Activated naive CD4-positive, alpha-beta T cell treated with anti-CD3 and anti-CD28 coated beads, Interleukin-2, amount 50 U/mL, for 16 hours (primary cell): ENCODE data around the gene DGCR6.
A peak's percentile ranks its signal among the peaks of the same experiment; 100 is the strongest.
"Not testable (repeated sequence)": the region's sequence is repeated elsewhere in the genome, so short reads cannot be mapped to it uniquely, and the experiment has no call there.

Experiments used
- DNase-seq: peaks from one replicate; pipeline ENCODE4 v3.0.0-alpha.2; 2020

The DGCR6 gene

DNA sequence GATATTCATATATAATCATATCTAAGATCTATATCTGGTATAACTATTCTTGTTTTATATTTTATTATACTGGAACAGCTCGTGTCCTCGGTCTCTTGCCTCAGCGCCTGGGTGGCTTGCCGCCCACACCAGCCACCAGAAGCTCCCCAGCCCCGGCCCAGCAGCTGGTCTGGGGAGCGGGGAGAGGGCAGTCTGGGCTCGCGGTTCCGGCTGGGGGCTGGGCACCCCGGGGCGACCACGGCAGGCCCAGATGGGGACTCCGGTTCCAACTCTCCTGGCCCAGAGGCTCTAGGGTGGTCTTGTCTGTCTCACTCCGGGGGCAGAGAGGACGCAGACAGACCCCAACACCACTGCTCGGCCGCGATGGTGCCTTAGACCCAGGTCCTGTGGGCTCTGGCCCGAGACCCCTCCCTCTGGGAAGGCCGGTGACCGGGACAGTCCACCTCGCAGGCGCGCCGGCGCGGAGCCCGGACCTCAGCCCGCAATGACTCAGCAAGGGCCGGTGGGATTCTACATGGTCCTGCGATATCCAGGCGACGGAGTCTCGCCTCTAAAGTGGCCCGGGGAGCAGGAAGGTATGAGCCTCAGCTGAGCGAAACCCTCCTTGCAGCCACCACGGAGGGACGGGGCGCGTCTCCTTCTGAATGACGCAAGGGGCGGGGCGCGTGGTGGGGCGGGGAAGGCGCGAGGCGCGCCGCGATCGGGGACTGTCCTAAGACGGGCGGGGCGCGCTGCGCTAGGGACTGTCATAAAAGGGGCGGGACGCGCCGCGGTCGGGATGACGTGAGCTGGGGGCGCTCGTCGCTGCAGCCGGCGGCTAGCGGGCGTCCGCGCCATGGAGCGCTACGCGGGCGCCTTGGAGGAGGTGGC, at the start of gene DGCR6:
DGCR6 (plus strand) TSS at position 781 of the 870 bp plus-strand sequence; CDS start at position 836, 55 bp downstream.
- DNase-seq = no peak

DNA sequence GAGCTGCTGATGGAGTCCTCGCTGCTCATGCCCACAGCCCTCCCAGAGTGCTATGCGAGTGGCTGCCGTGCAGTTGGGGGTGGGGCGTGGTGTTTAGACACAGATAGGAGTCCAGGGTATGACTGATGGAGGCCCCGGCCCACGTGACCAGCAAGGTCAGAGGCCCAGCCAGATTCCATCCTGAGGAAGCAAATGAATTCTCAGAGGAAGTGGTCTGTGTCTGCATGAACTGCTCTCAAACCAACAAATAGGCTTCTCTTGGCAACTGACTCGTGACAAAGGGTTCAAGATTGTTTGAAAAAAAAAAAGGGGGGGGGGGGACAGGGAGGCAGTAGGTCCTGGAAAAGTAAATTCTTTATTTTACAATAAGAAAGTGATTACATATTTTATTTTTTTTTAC, 46.8 kb upstream of the DGCR6 start:
- DNase-seq = not testable (repeated sequence)

DNA sequence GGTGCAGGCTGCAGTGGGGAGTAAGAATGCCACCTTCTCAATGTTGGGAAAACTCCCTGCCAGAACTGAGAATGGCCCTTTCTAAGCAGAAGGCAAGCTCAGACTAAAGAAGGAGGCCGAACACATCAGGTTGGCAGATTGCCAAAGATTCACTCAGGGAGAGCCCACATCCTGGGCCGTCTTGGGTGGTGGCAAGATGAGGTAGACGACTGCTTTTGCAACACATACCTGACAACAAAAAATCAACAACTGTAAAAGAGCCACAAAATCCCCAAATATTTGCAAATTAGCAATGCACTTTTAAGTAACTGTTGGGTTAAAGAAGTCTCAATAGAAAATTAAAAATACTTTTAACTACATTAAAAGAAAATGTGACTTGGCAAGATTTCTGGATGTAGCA, 24.9 kb upstream of the DGCR6 start:
- peak; percentile 14 for DNase-seq

DNA sequence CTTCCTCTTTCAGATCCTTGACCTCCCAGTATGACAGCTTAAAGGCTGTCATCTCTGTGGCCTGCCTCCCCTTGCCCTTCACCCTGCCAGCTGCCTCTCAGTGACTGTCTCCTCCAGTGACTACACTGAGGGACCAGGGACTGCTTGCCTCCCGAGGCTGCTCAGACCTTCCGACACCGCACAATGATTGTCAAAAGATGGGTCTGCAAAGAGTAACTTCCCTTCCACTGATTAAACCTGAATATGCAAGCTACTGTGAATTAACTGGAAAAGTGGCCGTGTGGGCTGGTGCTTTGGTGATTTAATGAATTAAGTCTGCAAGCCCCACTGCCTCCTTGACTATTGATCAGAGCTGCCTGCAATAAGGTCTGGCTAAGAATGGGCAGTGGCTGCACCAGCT, 21.7 kb upstream of the DGCR6 start:
- peak; percentile 1 for DNase-seq

DNA sequence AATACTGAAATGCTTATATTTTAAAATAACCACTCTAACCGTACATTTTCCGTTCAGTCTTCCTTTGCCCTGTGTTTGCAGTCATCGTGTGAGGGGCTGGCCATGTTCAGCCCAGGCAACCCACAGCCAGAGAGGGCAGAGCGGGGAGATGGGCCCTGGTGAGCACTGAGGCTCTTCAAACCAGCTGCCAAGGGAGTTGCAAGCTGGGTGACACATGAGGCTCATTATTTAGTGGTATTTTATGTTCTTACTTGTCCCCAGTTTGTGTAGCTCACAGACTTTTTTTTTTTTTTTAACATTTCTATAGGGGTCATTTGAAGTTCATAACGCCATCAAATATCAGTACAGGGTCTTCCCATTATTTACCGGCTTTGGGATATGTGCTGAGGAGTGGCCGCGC, 18.0 kb upstream of the DGCR6 start:
- no peak for DNase-seq

DNA sequence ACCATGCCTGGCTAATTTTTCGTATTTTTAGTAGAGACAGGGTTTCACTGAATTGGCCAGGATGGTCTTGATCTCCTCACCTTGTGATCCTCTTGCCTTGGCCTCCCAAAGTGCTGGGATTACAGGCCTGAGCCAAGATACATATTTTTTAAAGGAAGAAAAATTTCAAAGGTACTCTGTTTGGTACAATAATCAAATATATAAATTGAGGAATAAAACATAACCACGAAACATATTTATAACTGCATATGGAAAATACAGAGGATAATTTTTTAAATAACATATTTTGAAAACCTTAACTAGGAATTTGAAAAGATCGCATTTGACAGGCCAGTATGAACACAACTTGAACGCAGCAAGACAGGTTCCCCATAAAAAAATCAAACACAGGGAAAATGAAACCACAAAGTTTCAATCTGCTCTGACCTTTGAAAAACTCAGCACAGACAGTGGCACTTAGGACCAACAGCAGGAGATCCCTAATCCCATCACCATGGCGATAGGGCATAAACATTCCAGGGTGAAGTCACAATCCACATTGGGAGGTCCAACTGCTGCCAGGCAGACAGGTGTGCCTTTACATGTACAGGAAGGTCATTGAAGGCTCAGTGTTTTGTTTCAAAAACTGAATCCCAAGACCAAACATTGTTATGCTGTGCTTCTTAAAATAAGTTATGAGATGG, 15.5 kb upstream of the DGCR6 start:
- not testable (repeated sequence) for DNase-seq

DNA sequence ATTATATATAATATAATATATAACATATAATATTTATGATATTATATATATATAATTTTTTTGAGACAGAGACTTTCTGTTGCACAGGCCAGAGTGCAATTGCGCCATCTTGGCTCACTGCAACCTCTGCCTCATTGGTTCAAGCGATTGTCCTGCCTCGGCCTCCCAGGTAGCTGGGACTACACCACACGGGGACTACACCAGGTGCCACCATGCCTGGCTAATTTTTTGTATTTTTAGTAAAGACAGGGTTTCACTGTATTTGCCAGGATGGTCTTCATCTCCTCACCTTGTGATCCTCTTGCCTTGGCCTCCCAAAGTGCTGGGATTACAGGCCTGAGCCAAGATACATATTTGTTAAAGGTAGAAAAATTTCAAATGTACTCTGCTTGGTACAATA, 12.3 kb upstream of the DGCR6 start:
- not testable (repeated sequence) for DNase-seq

DNA sequence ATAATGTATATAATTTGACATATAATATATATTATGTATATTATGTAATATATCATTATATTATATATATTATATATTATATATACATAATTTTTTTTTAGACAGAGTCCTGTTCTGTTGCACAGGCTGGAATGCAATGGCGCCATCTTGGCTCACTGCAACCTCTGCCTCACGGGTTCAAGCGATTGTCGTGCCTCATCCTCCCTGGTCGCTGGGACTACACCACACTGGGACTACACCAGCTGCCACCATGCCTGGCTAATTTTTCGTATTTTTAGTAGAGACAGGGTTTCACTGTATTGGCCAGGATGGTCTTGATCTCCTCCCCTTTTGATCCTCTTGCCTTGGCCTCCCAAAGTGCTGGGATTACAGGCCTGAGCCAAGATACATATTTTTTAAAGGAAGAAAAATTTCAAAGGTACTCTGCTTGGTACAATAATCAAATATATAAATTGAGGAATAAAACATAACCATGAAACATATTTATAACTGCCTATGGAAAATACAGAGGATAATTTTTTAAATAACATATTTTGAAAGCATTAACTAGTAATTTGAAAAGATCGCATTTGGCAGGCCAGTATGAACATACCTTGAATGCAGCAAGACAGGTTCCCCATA, 10.0 kb upstream of the DGCR6 start:
- DNase-seq = not testable (repeated sequence)

DNA sequence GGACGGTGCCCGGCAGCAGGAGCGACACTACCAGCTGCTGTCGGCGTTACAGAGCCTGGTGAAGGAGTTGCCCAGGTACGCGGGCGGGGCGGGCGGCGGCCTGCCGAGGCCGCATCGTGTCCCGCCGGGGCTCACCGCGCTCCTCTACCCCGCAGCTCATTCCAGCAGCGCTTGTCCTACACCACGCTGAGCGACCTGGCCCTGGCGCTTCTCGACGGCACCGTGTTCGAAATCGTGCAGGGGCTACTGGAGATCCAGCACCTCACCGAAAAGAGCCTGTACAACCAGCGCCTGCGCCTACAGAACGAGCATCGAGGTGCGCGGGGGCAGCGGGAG, 258 bp downstream of the DGCR6 start:
- DNase-seq = not testable (repeated sequence)

DNA sequence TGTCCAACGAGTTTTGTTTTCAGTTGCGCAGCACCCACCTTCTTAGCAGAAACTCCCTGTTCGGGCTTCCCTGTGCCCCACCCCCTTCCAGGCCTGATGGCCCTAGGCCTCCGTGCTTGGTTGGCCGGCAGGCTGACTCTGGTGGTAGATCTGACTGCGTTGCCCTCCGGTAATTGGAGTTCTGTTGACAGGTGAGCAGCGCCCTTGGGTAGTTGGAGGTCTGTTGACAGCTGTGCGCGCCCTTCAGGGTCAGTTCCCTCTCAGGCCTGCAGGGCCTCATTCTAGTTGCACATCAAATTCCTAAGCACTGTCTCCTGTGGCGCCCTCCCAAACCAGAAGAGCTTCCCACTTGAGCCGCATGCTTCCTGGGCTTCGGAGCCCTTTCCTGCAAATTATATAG, 776 bp downstream of the DGCR6 start:
- no peak for DNase-seq

DNA sequence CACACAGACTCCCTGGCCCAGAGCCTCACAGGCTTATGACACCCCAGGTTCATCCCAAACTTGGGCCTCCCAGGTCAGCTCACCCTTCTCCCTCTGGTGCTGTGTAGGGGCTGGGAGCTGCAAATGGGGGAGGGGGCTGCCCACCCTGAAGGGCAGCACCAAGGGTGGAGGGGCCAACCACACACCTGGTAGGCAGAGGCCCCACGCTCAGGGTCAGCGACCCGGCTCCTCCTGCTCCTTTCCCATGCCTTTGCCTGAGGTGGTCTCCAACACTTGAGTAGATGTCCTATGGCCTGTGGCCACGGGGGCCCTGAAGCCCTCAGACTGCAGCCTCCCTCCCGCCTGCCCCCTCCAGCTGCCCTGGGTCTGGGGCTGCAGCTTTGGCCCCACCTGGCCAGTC, 3.4 kb downstream of the DGCR6 start:
- no peak for DNase-seq

DNA sequence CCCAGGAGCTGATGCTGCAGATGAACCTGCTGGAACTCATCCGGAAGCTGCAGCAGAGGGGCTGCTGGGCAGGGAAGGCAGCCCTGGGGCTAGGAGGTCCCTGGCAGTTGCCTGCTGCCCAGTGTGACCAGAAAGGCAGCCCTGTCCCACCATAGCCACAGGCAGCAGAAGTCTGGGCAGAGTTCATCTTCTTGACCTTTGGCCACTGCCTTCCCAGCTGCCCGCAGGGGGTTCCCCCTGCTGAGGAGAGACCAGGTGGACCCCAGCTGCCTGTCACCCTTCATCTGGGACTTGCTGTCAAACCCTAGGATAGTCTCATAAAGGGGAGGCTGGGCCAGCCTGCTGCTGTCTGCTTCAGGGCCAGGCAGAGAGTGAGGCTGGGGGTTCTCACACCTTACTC, 5.4 kb downstream of the DGCR6 start:
- not testable (repeated sequence) for DNase-seq

DNA sequence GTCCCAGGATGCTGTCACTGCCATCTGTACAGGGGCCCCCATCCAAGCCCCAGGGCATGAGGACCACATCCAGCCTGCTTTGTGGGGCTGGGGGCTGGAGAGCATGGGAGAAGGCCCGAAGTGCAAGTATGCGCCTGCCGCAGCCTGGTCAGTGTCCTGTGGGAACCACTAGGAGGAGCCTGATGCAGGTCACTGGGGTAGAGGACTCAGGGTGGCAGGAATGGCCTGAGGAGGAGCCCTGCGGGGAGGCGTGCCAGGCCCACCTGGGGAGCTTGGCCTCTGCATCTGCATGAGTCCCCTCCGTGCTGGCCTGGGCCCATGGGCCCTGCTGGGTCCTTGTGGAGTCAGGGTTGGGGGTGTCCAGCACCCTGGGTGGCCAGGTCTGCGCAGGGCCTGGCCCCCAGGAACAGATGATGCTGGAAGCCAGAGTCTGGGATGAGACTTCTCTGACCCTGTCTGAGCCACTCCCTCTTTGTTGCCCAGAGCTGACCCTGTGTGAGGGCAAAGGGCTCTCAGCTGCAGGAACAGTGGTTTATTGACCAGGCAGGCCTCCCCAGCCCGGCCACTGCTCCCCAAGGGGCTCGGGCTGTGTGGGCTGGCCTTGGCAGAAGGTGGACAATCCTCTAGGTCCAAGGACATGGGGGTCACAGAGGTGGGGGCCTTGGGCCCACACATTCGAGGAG, 6.3 kb downstream of the DGCR6 start:
- not testable (repeated sequence) for DNase-seq

DNA sequence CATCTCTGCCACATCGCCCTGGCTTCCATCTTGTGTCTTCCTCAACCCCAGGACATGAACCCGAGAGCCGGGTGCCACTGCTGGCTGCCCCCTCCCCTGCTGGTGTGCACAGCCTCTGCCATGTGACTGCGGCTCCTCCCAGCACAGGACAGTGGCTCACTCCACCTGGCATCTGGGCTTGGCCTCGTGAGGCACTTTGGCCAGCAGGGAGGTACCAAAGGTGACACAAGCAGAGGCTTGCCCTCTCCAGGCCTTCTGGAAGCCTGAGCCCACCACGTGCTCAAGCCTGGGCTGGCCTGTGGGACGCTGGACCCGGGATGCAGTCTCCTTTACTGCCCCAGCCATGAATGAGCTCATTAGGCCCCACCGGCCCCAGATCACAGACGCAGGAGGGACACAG, 8.4 kb downstream of the DGCR6 start:
- DNase-seq = not testable (repeated sequence)

DNA sequence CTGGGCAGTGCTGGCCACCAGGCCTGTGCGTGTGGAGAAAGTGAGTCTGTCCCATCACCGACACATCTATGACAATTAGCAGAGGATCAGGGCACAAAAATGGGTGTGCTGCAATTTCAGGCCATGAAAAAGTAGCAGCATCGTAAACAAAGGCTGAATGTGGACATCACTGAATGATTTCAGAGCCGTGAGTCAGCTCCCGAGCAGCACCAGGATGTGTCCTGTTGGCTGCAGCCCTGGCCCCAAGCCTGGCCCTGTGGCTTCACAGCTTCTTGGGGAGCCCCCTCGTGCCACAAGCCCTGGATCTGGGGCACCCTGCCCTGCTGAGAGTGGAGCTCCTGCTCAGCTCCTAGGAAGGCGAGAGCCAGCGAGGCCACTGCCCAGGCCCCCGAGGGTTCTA, 9.4 kb downstream of the DGCR6 start:
- not testable (repeated sequence) for DNase-seq

DNA sequence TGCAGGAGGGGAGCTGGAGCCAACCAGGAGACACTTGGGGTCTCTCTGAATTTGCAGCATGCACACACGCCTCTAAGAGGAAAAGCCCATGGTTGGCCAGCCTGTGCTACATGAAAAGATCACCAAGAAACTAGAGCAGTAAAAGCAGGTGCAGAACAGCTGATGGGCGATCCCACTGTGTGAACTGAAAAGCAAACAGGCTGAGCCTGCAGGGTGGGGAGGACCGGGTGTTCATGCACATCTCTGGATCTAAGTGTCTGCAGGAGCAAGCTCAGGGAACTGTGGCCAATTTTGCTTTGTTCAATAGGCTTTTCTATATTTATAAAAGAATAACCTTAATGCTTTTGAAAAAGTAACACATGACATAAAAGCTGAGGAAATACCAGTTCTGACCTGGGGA, 11.7 kb downstream of the DGCR6 start:
- not testable (repeated sequence) for DNase-seq

DNA sequence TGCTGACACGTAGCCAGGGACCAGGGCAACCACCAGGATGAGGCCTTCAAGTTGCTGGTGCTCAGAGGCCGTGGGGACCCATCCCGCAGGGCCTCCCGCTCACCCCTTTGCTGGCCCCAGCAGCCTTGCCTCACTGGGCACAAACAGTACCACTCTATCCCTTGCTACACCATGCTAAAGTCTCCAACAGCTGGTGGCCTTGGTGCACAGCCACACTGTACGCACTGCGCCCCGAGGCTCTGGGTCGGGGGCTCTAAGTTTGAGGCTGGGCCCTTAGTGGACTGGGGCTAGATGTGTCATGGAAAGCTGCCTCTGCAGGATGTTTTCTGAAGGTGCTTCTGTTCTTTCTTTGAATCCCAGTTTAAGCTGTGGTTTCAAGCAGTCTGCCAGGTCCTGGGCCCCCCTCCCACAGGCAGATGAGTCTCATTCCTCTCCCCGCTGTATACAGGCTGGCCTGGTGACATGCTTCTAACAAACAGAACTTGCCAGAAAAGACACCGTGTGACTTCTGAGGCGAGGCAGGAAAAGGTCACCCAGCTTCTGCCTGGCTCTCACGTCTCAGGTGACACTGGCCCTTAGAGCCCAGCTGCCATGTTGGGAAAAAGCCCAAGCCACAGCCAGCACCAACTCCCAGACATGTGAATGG, 14.3 kb downstream of the DGCR6 start:
- DNase-seq = not testable (repeated sequence)

DNA sequence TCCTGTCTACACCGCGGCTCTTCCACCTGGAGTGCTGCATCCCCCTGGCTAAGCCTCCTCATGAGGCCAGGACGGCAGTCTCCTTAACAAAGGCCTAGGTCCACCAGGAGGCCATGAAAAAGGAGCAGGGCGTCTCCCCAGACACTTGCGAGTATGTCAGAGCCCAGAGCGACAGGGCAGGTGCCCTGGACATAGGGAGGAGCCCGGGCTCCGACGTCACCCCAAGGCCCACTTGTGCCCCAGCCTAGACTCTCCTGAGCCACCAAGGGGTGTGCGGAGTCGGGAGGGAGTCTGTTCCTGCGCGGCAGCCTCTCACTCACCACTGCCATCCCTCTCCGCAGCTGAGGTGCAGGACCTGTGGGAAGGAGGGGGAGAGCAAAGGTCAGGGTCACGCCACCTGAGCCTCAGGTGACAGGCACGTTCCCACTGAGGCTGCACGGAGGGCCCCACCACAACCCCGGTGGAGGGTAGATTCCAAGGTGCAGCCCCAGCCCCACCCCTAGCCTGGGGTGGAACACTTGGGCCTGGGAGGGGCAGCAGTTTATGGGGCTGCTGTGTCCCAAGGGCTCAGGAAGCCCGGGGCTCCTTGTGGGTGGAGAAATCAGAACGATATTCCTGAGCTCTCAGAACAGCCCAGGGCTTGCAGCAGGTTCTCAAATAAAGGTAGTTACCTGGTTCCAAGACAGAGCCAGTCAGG, 19.4 kb downstream of the DGCR6 start:
- DNase-seq = no peak

DNA sequence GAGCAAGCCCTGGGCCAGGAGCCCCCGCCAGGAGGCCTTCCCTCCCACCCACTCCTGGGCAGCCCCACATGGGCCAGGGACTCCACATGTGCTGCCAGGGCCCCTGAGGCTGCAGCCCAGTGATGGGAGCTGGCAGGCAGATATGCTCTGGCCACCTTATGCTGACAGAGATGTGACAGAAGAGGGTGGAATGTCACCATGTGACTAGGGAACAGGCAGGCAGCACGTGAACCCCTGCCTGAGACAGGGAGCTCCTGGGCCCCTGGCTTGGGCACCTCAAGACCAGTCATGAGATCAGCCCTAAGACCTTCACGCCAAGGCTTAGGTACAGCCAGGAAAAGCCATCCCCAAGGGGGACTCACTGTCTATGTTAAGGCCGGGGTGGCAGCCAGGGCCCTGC, 20.9 kb downstream of the DGCR6 start:
- no peak for DNase-seq

DNA sequence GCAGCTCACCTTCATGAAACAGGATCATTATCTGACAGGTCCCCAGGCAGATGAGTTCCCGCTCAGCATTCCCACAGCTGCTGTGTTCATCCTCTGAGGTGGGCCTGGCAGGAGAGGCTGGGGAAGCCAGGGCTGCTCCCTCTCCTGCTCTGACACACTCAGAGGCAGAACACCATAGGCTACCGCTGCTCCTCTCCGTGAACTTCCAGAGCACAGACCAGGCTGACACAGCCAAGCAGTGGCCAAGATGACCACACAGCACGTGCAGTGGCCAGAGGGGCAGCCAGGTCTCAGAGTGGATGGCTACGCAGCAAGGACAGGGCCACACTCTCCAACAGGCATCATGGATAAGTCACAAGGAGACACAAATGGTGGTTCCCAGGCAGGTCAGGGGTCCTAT, 21.5 kb downstream of the DGCR6 start:
- DNase-seq = no peak

DNA sequence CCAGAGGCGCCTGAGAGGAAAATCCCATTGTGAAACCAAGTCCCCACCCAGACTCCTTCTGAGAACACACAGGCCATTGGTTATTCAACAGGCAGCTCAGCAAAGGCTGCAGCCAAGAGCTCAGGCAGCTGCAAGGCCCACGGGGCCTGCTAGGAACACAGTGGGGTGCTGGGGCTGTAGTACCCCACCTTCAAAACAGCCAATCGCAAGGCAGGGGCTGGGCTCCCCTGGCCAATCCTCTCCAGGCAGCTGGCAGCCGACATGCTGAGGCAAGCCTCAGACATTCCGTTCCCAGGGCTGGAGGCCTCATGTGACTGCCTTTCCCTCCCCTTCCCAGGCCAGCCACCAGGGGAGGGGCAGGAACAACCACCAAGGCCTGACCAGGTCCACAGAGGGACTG, 23.3 kb downstream of the DGCR6 start:
- no peak for DNase-seq
